ENCODE results near the gene SMYD1.

The SMYD1 gene

DNA sequence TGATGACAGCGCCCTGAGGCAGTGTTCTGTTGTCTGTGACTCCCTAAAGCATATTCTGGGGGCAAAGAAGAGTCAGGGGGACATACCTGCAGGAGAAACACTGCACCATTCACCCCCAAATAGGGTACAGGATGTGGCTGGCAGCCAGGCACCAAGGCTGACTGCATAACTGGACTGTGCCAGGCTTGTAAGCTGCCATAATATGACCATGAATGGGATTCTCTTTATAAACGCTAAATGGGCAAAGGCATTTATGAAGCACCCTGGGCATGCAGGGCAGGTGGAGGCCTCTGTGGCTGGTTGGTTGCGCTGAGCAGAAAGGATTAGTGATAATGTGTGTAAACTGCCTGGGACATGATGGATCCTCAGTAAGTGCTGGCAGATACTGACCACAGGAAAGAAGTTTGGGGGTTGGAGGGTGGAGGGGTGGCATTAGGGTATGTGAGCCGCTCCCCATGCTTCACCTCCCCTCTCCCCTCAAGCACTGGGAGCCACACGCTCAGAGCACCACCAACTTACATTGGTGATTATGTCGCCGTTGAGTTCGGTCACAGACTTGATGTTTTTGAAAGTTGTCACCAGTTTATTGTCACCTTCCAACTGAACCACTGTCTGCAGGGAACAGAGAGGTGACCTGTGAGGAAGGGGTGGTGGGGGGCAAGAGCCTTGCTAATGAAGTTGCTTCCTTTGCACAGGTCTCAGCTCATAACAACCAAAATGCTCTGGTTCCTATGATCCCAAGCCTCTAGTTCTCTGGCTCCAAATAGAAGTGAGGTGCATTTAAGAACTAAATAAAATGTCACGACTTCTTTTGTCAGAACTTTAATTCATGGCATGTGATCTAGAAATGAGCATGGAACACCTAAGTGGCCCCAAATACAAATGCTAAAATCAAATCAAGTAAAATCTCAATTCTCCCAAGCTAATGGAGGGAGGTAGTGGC, 56.6 kb downstream of the SMYD1 start:
- no peak for DNase-seq

DNA sequence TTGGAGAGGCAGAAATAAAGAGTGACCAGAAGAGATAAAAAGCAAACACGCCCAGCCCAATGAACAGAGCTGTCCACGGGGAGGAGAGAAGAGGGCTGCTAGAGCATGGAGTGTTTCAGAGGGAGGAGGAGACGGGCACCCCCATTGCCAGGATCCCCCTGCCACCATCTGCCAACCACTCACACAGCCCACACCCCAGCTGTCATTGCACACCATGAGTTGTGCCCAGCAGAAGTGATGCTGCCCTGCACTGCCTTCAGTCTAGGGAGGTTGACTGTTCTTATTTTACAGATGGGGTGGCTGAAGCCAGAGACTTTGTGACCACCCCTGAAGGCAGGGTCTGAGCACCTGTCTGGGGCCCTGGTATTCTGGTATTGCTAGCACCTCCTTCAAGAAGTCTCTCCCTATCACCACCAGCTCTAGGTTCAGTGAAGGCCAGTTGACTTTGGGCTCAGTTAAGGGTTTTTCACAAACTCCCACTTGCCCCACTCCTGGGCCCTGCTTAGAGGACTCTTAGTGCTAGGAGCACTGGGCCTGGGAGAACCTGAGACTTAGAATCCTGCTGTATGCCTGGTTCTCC, 57.8 kb downstream of the SMYD1 start:
- DNase-seq: no peak

DNA sequence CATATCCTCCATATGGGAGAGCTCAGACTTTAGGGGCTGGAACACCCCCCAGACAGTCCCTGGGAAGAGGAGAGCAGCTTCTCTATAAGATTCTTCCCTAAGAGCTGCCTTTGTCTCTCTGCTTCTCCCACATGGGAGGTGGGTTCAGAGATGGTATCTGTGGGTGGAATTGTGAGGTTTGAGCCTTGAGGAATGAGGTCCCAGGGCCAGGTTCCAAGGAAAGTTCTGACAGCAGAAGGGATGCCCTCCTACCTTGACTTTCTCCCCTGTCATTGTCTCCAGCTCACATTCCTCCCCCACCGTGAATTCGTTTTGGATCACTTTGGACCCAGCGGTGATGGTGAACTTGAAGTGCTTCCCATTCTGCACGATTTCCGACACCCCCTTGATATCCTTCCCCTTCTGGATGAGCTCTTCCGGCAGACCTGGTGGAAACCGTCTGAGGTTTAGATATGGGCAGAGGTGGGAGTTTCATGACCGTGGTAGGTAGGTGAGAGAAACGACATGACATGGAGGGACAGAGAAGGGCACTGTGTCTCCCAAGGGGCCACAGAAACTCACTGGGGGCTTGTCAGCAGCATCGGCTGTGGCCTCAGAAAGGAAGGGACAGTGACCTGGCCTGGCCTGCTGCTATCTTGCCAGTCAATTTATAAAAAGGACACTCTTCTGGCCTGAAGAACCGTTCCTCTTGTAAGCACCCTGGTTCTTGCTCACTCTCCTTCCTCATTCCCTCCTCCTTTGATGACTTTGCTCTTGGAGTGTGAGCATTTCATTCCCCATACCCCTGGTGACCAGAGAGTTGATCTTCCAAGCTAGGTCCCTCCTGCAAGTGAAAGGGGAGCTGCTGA, 58.5 kb downstream of the SMYD1 start:
- no peak for DNase-seq

DNA sequence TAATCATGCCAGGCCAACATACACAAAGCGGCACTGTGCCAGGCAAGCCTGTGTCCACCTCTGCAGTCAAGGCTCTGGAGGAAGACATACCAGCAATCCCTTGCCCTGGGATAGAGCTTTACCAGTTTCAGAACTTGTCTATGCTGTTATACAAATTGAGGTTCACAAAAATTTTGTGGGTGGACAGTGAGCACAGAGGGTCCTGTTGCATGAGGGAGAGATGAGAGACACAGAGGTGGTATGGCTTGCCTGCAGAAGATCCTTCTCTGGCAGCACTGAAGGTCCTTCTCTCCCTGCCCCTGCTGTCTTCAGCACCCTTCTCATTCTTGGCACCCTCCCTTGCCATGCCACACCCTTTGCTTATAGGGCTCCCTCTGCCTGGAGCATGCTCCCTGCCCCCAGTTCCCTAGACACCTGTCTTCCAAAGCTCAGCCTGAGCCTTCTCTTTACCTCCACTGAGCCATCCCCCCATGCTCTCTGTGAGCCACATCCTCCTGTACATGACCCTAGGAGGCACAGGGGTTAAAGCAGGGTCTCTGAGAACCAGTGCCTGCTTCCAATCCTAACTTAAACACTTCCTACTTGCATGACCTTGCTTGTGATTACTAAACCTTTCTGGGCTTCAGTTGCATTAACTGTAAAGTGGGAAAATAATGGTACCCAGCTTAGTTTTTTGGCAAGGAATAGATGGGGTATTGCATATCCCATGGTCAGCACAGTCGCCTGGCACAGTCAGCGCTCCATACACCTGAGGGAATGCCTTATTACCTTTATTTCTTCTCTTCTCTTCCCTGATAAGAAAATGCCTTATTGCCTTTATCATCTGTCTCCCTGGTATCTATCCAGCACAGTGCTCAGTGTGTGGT, 59.4 kb downstream of the SMYD1 start:
- no peak for DNase-seq

DNA sequence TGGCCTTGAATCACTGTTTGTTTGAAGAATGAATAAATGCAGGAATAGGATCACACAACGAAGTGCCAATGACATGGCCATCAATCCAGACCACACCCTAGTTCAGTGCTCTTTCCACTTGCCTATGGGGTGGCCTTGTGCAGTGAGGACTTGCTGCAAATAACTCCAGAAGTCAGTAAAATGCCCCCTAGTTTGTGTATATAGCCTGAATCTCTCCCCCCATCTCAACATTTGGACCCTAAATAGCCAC, 59.9 kb downstream of the SMYD1 start:
- DNase-seq: no peak

DNA sequence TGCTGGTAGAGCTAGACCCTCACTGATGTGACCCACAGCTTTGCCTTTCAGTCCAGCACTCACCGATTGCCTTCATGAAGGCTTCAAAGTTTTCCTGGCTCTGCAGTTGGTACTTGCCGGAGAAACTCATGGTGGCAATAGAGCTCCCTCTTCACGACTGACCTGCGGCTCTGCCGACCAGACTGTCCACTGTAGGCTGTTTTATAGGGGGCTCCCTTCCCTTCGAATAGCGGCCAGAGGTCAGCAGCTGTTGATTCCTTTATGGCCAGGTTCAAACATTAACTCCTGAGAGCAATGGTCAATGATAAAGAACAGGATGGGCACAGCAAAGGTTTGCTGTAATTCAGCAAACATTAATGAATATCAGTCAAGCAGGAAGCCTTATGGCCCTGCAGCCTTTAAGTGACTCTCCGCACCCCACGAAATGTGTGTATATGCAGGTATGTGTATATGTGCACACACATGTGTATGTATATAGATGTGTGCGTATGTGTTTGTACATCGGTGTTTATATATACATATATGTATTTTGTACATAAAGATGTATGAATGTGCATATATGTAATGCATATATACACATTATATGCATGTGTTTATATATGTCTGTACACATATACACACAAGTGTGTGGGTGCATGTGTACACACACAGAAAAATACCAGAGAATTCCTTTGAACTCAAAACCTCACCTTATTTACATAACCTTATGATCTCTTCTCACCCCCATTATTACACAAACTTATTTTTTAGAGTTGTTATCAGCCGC, 60.4 kb downstream of the SMYD1 start, which contains the start of gene FABP1:
Gene FABP1, minus strand, starts transcription at position 175 of the 766 bp plus-strand sequence. Its CDS starts 45 bp downstream, at position 130.
- DNase-seq: no peak

DNA sequence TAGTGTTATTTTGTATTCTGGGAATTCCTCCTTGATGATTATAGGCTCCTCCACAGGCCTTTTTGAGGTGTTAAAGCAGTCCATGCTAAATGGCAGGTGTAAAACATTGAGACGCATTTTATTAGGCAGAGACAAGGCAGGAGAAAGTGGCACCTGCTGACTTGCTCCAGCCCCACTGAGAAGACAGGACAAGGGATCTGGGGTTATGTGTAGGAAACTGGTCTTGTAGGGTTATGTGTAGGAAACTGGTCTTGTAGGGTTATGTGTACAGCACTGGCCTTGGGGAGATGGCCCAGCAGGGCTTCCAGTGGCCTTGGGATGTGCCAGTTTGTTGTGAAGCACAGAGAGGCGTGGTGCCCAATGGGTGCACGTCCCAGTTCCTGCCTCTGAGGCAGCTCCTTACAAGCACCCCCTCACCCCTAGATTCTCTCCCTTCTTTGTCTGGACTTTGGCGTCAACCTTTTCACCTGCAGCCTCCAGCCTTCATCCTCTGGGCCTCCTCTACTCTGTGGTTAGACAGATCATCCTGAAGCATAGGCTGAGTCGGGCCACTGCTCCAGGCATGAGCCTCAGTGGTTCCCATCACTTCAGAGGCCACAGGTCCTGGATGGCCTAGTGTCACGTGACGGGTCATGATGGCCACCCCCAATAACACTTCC, 61.2 kb downstream of the SMYD1 start:
- DNase-seq: no peak

DNA sequence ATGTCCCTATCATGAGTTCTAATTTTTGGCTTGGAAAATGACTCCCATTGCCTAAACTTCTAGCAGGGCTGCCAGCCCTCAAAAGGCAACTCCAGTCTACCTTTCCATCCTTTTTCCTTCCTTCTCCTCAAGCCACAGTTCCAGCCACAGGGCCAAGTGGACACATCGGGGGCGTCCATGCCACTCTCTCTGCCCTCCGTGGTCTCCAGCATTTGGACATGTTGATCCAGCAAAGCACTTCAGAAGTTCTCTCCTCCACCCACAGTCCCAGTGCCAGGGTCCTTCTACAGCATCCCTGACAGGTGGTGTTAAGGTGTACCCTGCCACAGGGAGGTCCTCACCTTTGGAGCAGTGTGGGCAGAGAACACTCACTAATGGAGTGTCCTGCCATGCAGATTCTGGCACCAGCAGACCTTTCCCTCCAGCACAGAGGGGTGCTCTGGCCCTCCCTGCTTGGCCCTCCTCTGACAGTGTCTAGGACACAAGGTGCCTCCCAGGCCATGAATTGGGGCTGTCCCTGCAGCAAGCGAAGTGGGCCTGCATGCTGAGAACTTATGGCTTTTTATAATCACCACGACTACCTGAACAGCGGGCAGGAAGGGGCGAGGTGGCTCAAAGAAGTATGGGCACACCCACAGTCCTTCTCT, 61.8 kb downstream of the SMYD1 start:
- DNase-seq: no peak

DNA sequence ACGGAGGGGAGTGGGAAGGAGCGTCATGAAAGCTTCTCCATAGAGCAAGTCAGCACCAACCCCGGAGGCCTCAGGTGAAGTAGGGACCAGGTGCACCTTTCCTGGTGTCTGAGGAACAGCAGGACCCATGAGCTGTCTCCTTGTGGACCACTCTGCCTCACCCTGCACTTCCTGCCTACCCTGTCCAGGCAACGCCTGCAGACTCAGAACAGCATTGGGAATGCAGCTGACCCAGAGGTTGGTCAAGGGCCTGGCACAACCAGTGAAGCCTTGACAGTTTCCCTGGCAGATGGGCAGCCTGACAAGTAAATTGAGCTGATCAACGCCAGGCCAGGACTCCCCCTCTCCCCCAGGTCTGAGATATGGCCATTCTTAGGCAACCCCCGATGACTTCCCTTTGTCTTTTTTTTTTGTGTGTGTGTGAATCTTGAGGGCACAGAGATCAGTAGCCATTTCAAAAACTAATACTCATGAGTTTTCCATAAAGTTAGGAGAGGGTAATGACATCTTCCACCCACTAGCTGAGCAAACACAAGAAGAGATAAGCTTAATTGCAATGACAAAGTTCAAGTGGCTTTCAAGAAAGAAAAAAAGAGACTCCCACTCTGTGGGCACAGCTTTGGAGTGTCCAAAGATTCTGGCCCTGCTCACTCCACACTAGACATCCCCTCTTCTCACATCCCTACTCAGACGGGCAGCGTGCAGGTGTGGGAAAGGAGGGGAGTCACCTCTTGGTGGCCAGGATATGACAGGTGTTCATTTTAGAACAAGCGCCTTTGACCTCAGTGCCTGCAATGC, 63.8 kb downstream of the SMYD1 start:
- DNase-seq: no peak

DNA sequence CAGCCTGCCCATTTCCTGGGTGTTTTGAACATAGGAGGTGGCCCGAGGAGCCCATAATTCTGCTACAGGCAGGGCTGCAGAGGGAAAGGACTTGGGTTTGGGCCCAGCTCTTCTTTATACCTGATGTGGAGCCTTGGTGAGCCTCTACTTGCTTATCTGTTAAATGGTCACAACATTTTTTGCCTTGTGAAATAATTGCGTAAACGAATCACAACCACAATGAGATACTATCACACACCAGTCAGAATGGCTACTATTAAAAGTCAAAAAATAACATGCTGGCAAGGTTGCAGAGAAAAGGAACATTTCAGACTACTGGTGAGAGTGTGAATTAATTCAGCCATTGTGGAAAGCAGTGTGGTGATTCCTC, 64.4 kb downstream of the SMYD1 start:
- no peak for DNase-seq

DNA sequence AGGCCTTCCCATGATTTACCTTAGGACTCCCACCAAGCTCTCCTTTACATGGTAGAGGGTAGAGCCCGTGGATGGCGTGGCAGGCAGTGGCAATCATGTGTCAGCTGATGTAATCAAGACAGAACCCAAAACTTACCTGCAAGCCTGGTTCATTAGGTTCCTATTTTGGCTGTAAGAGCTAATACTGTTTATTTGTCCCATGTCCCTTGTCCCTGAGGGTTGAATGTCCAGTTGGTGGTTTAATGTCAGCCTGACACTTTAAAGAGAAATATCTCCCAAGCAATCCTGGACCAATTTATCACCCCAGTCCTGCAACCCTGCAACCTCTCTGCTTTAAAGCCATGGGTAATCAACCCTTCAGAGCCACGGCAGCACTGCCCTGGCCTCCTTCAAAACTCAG, 66.2 kb downstream of the SMYD1 start:
- no peak for DNase-seq

DNA sequence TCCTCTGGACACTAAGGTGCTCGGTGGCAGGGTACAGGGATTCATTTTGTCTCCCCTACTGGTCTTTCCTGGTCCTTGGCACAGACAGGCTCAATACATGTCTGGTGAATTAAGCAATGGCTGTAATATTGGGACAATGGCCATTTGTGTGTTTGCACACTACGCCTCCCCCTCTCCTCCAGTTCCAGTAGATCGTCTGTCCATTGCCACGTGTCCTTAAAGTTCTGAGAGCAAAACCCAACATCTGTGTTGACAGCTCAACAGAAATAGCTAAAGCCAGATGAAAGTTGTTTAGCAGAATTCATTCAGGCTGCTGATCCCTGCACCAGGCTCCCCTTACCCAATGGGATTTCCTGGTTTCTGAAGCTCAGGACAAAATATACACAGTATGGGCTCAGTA, 69.2 kb downstream of the SMYD1 start:
- DNase-seq: no peak

DNA sequence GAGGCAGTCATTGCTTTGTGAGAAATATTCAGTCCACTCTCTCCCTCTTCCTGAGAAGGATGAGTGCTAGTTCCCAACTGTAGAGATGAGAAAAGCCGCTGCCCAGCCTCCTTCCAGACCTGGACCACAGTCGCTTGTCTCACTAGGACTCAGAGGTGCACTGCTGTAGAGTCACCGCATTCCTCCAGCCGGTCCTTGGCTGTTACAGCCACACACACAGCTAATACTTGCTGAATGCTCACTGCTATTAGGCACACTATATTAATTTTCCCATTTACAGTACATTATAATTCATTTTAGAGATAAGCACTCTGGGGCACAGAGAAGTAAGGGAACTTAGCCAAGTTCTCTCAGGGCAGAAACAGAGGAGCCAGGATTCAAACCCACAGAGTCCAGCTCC, 70.2 kb downstream of the SMYD1 start:
- no peak for DNase-seq

DNA sequence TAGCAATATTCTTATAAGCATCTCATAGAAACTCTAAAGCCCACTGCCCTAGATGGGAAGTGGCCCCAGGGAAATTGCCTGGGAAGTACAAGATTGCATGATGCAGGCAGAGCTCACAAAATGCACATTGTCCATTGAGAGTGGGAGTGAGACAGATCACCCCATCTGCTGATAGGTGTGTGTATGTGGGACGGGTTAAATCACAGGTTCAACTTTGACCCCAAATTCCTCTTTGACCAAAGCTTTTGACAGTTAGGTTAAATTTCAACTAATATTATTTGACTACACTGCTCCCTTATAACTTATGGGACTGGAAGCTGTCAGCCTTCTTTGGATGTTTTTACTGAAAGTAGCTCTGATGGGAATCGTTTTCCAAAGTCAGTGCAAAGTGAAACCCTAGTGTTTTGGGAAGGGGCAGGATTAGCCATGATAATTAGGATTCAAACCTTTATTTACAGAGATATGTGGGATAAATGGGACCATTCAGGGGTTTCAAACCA, 71.6 kb downstream of the SMYD1 start:
- no peak for DNase-seq

DNA sequence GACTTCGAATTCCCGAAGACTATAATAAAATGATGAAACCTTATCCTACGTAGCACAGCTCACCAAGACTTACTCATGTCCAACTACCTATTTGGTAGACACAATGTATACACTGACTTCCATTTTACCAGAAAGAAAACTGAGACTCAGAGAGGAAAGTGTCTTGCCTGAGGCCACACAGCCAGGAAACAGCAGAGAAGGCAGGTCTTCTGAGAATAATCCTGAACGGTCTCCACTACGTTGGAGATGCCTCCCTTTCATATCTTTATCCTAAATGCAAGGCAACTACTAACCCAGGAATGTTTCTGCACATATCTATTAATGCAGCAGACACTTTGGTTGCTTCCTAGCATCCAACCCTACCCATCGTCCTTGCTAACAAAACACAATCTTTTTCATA, 72.2 kb downstream of the SMYD1 start:
- DNase-seq: no peak

DNA sequence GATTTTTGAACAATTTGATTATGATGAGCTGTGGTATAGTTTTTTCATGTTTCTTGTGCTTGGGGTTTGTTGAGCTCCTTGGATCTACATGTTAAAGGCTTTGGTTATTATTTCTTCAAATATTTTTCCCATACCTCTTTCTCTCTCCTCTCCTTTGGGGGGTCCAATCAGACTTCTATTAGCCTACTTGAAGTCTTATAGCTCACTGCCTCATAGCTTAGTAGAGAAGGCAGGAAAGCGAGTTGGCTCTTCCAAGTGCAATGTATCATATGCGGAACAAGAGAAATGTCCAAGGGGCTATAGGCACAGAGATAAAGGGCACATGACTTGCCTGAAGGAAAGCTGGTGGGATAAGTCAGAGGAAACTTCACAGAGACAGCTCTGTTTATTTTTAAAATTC, 74.3 kb downstream of the SMYD1 start:
- no peak for DNase-seq

DNA sequence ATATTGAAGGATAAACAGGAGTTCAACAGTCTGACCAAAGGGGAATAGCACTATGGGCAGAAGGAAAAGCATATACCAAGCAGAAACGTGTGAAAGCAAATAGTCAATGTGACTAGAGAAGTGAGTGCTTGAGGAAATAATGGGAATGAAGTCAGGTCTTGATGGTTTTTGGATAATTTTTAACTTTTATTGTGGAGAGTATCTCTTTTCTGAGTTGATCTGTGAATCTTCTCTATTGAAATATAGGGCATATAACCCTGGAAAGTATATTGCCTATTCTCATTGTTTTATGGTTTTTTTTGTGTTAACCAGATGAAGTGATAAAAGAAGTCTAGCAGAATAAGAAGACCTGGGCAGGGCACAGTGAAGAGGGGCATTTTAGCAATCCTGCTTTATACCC, 76.6 kb downstream of the SMYD1 start:
- no peak for DNase-seq

DNA sequence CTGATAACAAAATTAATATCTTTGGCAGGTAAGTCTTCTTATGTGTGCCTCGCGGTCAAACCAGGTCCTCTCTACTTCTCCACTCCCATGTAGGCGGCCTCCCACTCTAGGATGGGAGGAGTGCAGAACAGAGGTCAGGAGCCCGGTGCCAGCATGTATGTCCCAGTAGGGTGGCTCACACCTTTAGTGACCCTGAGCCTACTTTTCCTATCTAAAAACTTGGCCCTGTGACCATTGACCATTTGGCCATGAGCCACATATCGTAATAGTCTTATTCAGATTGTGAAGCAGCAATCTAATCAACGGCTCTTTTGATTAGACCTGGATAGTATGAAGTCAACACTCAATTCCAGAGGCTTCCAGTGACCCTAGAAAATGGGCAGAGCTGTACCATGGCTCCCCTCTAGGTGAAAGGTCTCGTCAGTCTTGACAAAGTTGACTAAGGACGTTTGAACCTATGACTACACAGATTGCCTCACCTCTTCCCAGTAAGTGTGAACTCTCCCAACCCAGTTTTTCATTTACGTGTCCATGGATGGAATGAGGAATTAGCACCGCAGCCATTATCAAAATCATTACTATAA, 77.4 kb downstream of the SMYD1 start:
- DNase-seq: no peak

DNA sequence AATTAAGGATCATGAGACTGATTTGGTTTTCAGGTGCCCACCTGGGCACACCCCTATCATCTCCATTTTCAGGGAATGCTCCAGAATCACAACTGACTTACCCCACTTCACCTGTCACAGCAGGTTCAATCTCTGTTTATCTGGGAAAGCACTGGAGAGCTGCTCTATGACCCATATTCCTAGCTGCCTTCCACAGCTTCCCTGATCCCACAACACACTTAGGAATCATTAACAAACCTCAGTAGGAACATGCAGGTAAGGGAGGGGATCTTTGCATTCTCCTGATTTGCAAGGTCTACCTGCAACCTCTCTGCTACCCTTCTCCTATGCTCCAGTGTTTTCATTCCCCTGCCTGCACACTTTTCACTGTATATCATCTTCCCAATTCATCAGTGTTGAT, 79.0 kb downstream of the SMYD1 start:
- DNase-seq: no peak

All from suppressor macrophage (primary cell).